Lower lobe of right lung (tissue), 2 donors: ENCODE measurements around the gene SS18. TPM values are rescaled to one million over a fixed set of nuclear protein-coding genes. Genes with fewer than 3 reads are reported as not detected.

ENCODE experiments used
- ATAC-seq, 2 donors: fragments of 200-7000 bp; cut with Tn5 transposase; one replicate each; pipeline ENCODE4 v1.9.1; 2020 to 2022; ENCODE audit warnings: mild to moderate bottlenecking in 2 of 2, moderate library complexity in 2 of 2
- DNase-seq: peaks from one replicate; pipeline ENCODE4 v3.0.0-alpha.2; 2020
- H3K27ac ChIP-seq: fragments of 200-600 bp; one replicate; pipeline ENCODE4 v1.8.0; 2022
- H3K27me3 ChIP-seq: fragments of 200-600 bp; one replicate; pipeline ENCODE4 v1.8.0; 2022; ENCODE audit warnings: low read depth
- H3K36me3 ChIP-seq: fragments of 200-600 bp; one replicate; pipeline ENCODE4 v1.8.0; 2022; ENCODE audit warnings: mild to moderate bottlenecking
- H3K4me1 ChIP-seq: fragments of 200-600 bp; one replicate; pipeline ENCODE4 v1.8.0; 2022
- H3K4me3 ChIP-seq: fragments of 200-600 bp; one replicate; pipeline ENCODE4 v1.8.0; 2022; ENCODE audit warnings: mild to moderate bottlenecking
- H3K9me3 ChIP-seq: fragments of 200-600 bp; one replicate; pipeline ENCODE4 v1.8.0; 2022
- CTCF ChIP-seq: fragments of 200-600 bp; IDR thresholded peaks from one replicate; pipeline ENCODE4 v1.8.0; 2022; ENCODE audit warnings: antibody characterized with exemption, mild to moderate bottlenecking
- intact Hi-C: fragments of 100-400 bp; cut with DNase I; formaldehyde crosslinking; loops from one replicate; pipeline ENCODE4 v1.11.0; 2022
- total RNA-seq: library from RNA; stranded (reverse); fragmentation: NEBNext Ultra II Directional; extraction: Animal tissue kit (Norgen Biotek cat#: 25700); gene quantifications from one replicate; pipeline ENCODE4 v1.2.1, GENCODE V29; 2021
- donor health status: DM: no; HTN: yes; CAD: no; lungs with severe emphysema.

The SS18 gene
- total RNA-seq, 1 donor from 2014 or later, result 57.1 TPM

GRCh38 chr18:26002375-26002910 is 88.0 kb downstream of the SS18 start:
- Histone ChIP-seq H3K27ac (no peak overlapping the region), H3K27me3 (no peaks in the 10 kb centered on the region), H3K4me1 (no peaks in the 10 kb centered on the region), H3K36me3 (no peaks in the 10 kb centered on the region), H3K4me3 (no peak overlapping the region), H3K9me3 (no peaks in the 10 kb centered on the region)
- TF ChIP-seq CTCF, result no peak
- intact Hi-C loops, result no loop called here
- ATAC-seq (no peak), DNase-seq (no peak)

DNA sequence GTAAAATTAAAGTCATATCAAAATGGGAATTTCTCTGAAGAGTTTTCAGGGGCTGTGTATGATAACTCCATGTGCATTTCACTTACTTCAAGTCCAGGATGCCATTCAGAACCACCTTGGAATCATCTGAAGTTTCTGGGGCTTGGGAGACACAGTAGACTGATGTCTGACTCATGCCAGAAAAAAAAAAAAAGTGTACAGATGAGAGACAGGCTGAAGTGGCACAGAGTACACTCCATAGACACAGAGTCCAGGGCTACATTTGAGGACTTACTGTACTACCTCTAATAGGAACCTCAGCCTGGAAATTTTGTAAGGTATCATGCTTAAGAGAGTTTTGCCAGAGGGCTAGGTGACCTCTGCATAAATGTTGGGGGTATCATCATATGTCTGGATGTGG is 92.0 kb downstream of the SS18 start:
- Histone ChIP-seq H3K27me3 (no peaks in the 10 kb centered on the region), H3K9me3 (no peaks in the 10 kb centered on the region), H3K4me1 (no peaks in the 10 kb centered on the region), H3K4me3 (no peak overlapping the region), H3K36me3 (no peaks in the 10 kb centered on the region), H3K27ac (no peak overlapping the region)
- ATAC-seq (no peak), DNase-seq (no peak)
- no peak for TF ChIP-seq CTCF
- intact Hi-C loops, result no loop called here

DNA sequence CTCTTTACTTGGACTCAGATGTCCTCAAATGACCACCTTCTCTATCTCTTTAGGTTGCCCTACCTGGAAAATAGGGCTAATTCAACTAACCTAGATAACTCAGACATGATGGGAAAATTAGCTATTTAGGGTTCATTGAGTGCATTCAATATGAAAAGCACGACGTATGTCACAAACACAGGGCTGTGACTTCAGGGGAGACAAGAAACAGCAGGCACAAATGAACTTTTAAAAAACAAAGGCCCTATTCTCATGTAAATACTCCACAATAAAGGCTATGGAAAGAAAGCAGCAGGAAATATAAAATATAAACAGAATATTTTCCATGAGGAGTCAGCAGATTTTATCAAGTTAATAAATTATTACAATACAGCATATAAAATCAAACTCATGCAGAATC is 97.8 kb downstream of the SS18 start:
- intact Hi-C loops, result no loop called here
- ATAC-seq, result no peak
- no peak for DNase-seq
- Histone ChIP-seq H3K4me1 (no peaks in the 10 kb centered on the region), H3K9me3 (no peaks in the 10 kb centered on the region), H3K27ac (no peak overlapping the region), H3K4me3 (no peak overlapping the region), H3K27me3 (no peaks in the 10 kb centered on the region), H3K36me3 (no peaks in the 10 kb centered on the region)
- TF ChIP-seq CTCF, result no peak

DNA sequence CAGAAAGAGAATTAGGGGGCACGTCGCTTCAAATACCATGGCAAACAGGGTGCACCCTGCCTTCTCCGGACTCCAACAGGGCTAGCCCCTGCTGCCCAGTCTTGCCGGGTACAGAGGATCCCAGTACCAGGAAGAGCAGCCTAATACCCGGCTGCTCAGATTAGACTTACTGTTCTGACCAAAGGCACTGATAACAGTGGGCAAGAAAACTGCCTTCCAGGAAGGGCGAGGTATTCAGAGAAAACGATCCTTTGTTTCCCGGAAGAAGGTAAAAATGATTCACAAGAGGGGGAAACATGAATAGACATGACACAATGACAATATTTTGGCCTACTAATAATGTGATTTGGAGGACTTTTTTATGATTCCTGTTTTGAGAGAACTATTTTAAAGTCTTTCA is 99.9 kb downstream of the SS18 start:
- intact Hi-C loops, result no loop called here
- H3K4me1 ChIP-seq, result no peaks in the 10 kb centered on the region

GRCh38 chr18:25985707-25986394 is 104.6 kb downstream of the SS18 start:
- ATAC-seq (no peak), DNase-seq (no peak)
- Histone ChIP-seq H3K27ac (no peak overlapping the region), H3K36me3 (no peaks in the 10 kb centered on the region), H3K9me3 (no peaks in the 10 kb centered on the region), H3K4me1 (no peaks in the 10 kb centered on the region), H3K27me3 (no peaks in the 10 kb centered on the region), H3K4me3 (no peak overlapping the region)
- intact Hi-C loops, result no loop called here
- TF ChIP-seq CTCF, result no peak

More for the DNA sequence above, 99.9 kb downstream of the SS18 start:
- no peak for TF ChIP-seq CTCF
- no peaks in the 10 kb centered on the region for H3K27me3 ChIP-seq
- H3K9me3 ChIP-seq, result no peaks in the 10 kb centered on the region
- H3K4me3 ChIP-seq, result no peak overlapping the region
- no peaks in the 10 kb centered on the region for H3K36me3 ChIP-seq
- ATAC-seq (peak in 1 of 2 donors; percentile 32), DNase-seq (no peak)
- no peak overlapping the region for H3K27ac ChIP-seq
